Pons (tissue), 1 donor: ENCODE measurements around the gene MSANTD3.

ENCODE experiments used
- DNase-seq: peaks from one replicate; pipeline ENCODE4 v3.0.0-alpha.2; 2016; ENCODE audit warnings: low spot score

The MSANTD3 gene

GRCh38 chr9:100465761-100466160 lies 38.8 kb downstream of the MSANTD3 start:
- DNase-seq, result no peak

- DNase-seq, result peak; percentile 67
Measured at GRCh38 chr9:100466171-100466828, 39.4 kb downstream of the MSANTD3 start.

- no peak for DNase-seq
Measured at GRCh38 chr9:100466829-100467221, 39.9 kb downstream of the MSANTD3 start.

- DNase-seq, result no peak
Measured at GRCh38 chr9:100468041-100468440, 41.1 kb downstream of the MSANTD3 start.

- no peak for DNase-seq
Measured at GRCh38 chr9:100472268-100472667, 45.3 kb downstream of the MSANTD3 start.

- DNase-seq, result peak; percentile 72
Measured at GRCh38 chr9:100472788-100473275, 45.9 kb downstream of the MSANTD3 start, which contains the start of gene TMEFF1. Gene TMEFF1, plus strand, starts transcription at chr9:100473149. Its CDS starts 396 bp downstream, at chr9:100473545.

- no peak for DNase-seq
Measured at GRCh38 chr9:100473276-100474081, 46.5 kb downstream of the MSANTD3 start.

- peak; percentile 63 for DNase-seq
Measured at GRCh38 chr9:100474082-100474923, 47.4 kb downstream of the MSANTD3 start.

- peak; percentile 61 for DNase-seq
Measured at GRCh38 chr9:100474924-100475276, 48.0 kb downstream of the MSANTD3 start.

- no peak for DNase-seq
Measured at GRCh38 chr9:100477241-100477640, 50.3 kb downstream of the MSANTD3 start.

GRCh38 chr9:100478192-100478591 lies 51.2 kb downstream of the MSANTD3 start:
- no peak for DNase-seq

GRCh38 chr9:100479820-100480219 lies 52.9 kb downstream of the MSANTD3 start:
- no peak for DNase-seq

- no peak for DNase-seq
Measured at GRCh38 chr9:100485196-100485595, 58.3 kb downstream of the MSANTD3 start.

- DNase-seq, result no peak
Measured at GRCh38 chr9:100486479-100487176, 59.7 kb downstream of the MSANTD3 start.

GRCh38 chr9:100488177-100488576 lies 61.2 kb downstream of the MSANTD3 start:
- no peak for DNase-seq

GRCh38 chr9:100489836-100490235 lies 62.9 kb downstream of the MSANTD3 start:
- no peak for DNase-seq

GRCh38 chr9:100492952-100493351 lies 66.0 kb downstream of the MSANTD3 start:
- DNase-seq, result peak; percentile 52

GRCh38 chr9:100498592-100498991 lies 71.6 kb downstream of the MSANTD3 start:
- DNase-seq, result no peak

GRCh38 chr9:100499460-100499859 lies 72.5 kb downstream of the MSANTD3 start:
- DNase-seq, result no peak

- no peak for DNase-seq
Measured at GRCh38 chr9:100499866-100500265, 72.9 kb downstream of the MSANTD3 start.
